HepG2 (cell line): ENCODE measurements around the gene LRSAM1. TPM values are rescaled to one million over a fixed set of nuclear protein-coding genes. Genes with fewer than 3 reads are reported as not detected.

Experiments used
- ATAC-seq: fragments of 200-7000 bp; cut with Tn5 transposase; 3 replicates; pipeline ENCODE4 v1.9.1; 2020; ENCODE audit warnings: mild to moderate bottlenecking, moderate library complexity
- BruUV-seq: library from RNA; stranded (reverse); fragments of 400-500 nt; replicated peaks from 2 replicates; lab custom pipeline; 2021; lab: Mats Ljungman, UMichigan
- CTCF ChIA-PET: fragments of 300-600 bp; formaldehyde crosslinking; extraction: SDS; loops from one replicate; lab custom pipeline; 2021; ENCODE audit warnings: low total read pairs, inconsistent platforms, low intra/inter-chr PET ratio; lab: Yijun Ruan, JAX
- POLR2A ChIA-PET: fragments of 350-600 bp; sonication (Branson Sonifier 250); formaldehyde crosslinking; loops from one replicate; lab custom pipeline; 2020; ENCODE audit warnings: antibody characterized with exemption, inconsistent platforms; lab: Yijun Ruan, JAX
- DNase-seq: peaks from one replicate; pipeline ENCODE4 v3.0.0-alpha.2; 2015; ENCODE audit warnings: low spot score
- FAIRE-seq: peaks from 3 replicates; lab custom pipeline; 2011; peaks lifted over from hg19 to GRCh38; lab: Jason Lieb, UNC
- H2AFZ ChIP-seq: one replicate; pipeline ENCODE4 v1.6.1; 2011; ENCODE audit warnings: low read length, inconsistent platforms
- H3K27ac ChIP-seq: fragments of 300-600 bp; 3 replicates; pipeline ENCODE4 v1.8.0; 2011; ENCODE audit warnings: mixed run types, mild to moderate bottlenecking, mixed read lengths, low read length, inconsistent platforms; ENCODE audit not compliant: insufficient read depth; ENCODE audit errors: extremely low read length
- H3K27me3 ChIP-seq, 2 experiments: fragments of 200-600 bp in 1 of 2; 2 replicates in 1 of 2; 3 replicates in 1 of 2; pipeline versions ENCODE4 v1.6.0 to v1.8.0; 2011; ENCODE audit warnings: low read length in 2 of 2, mild to moderate bottlenecking in 2 of 2, moderate library complexity in 2 of 2, inconsistent platforms in 1 of 2; ENCODE audit not compliant: insufficient read depth in 2 of 2, control insufficient read depth in 1 of 2
- H3K36me3 ChIP-seq, 2 experiments: fragments of 200-600 bp in 1 of 2; replicated peaks in 1 of 2; 2 replicates in 1 of 2; 3 replicates in 1 of 2; pipeline versions ENCODE4 v1.5.1 to v1.8.0; 2011; ENCODE audit warnings: low read length in 2 of 2, inconsistent platforms in 1 of 2; ENCODE audit not compliant: insufficient read depth in 2 of 2, control insufficient read depth in 1 of 2
- H3K4me1 ChIP-seq: 2 replicates; pipeline ENCODE4 v1.5.1; 2012; ENCODE audit warnings: low read length, inconsistent platforms; ENCODE audit not compliant: insufficient read depth
- H3K4me2 ChIP-seq: 2 replicates; pipeline ENCODE4 v1.6.0; 2011; ENCODE audit warnings: low read depth, low read length, inconsistent platforms
- H3K4me3 ChIP-seq, 3 experiments: fragments of 200-600 bp in 1 of 3; sonication (generic), shearing (Covaris generic) in 1 of 3; replicated peaks in 1 of 3; 2 replicates each; pipeline ENCODE4 v1.5.1; 2011 to 2016; ENCODE audit warnings: low read length in 3 of 3, inconsistent platforms in 2 of 3, low read depth in 2 of 3, mild to moderate bottlenecking in 2 of 3, control low read depth in 1 of 3, mixed read lengths in 1 of 3; ENCODE audit not compliant: insufficient read depth in 1 of 3
- H3K79me2 ChIP-seq: one replicate; pipeline ENCODE4 v1.6.1; 2011; ENCODE audit warnings: low read length, inconsistent platforms; ENCODE audit not compliant: insufficient read depth
- H3K9ac ChIP-seq: 2 replicates; pipeline ENCODE4 v1.6.0; 2011; ENCODE audit warnings: mild to moderate bottlenecking, low read depth, low read length, inconsistent platforms; ENCODE audit not compliant: insufficient read depth
- H3K9me3 ChIP-seq: 2 replicates; pipeline ENCODE4 v1.5.1; 2012; ENCODE audit warnings: mild to moderate bottlenecking, low read length
- H4K20me1 ChIP-seq: 2 replicates; pipeline ENCODE4 v1.6.0; 2011; ENCODE audit warnings: inconsistent platforms, mild to moderate bottlenecking, low read length, moderate library complexity; ENCODE audit not compliant: insufficient read depth
- BRF2 ChIP-seq: sonication (generic); formaldehyde crosslinking; IDR thresholded peaks from 2 replicates; pipeline ENCODE4 v1.8.1; 2022; ENCODE audit warnings: mild to moderate bottlenecking, missing genetic modification reagents
- CBX1 ChIP-seq: IDR thresholded peaks from one replicate; pipeline ENCODE4 v1.6.1; 2016; ENCODE audit warnings: antibody characterized with exemption, low read depth
- CCDC6 ChIP-seq: sonication (generic); formaldehyde crosslinking; IDR thresholded peaks from 2 replicates; pipeline ENCODE4 v1.8.1; 2022; ENCODE audit warnings: mild to moderate bottlenecking, missing genetic modification reagents, moderate library complexity
- MAF1 ChIP-seq: sonication (generic); formaldehyde crosslinking; IDR thresholded peaks from 2 replicates; pipeline ENCODE4 v1.5.0; 2020; ENCODE audit warnings: missing genetic modification reagents, borderline replicate concordance
- MAFF ChIP-seq: IDR thresholded peaks from 2 replicates; pipeline ENCODE4 v1.6.1; 2011; ENCODE audit warnings: low read depth, low read length, improper control_type of control experiment
- MAFK ChIP-seq, 2 experiments: IDR thresholded peaks in 1 of 2; conservative IDR thresholded peaks in 1 of 2; 2 replicates each; pipeline ENCODE4 v1.6.1; 2011; ENCODE audit warnings: improper control_type of control experiment in 2 of 2, low read length in 2 of 2
- NFRKB ChIP-seq: fragments of 450-650 bp; IDR thresholded peaks from 2 replicates; pipeline ENCODE4 v1.6.1; 2017
- REXO4 ChIP-seq: sonication (generic); formaldehyde crosslinking; IDR thresholded peaks from 2 replicates; pipeline ENCODE4 v1.8.0; 2022; ENCODE audit warnings: missing genetic modification reagents, mild to moderate bottlenecking, borderline replicate concordance
- SIX1 ChIP-seq: sonication (generic); formaldehyde crosslinking; IDR thresholded peaks from 2 replicates; pipeline ENCODE4 v1.4.0; 2020; ENCODE audit warnings: missing genetic modification reagents, borderline replicate concordance
- SKI ChIP-seq: fragments of 450-650 bp; IDR thresholded peaks from one replicate; pipeline ENCODE4 v1.6.1; 2018; ENCODE audit warnings: mild to moderate bottlenecking; ENCODE audit not compliant: partially characterized antibody
- SNRNP70 ChIP-seq: fragments of 200-400 bp; formaldehyde crosslinking; IDR thresholded peaks from 2 replicates; pipeline ENCODE4 v1.6.1; 2017; ENCODE audit warnings: mild to moderate bottlenecking, low read depth, low read length, moderate library complexity
- SYNCRIP ChIP-seq: fragments of 200-400 bp; formaldehyde crosslinking; IDR thresholded peaks from 2 replicates; pipeline ENCODE4 v1.6.1; 2018; ENCODE audit warnings: mild to moderate bottlenecking, low read depth, low read length; ENCODE audit not compliant: insufficient read depth
- TP53 ChIP-seq: sonication (generic); formaldehyde crosslinking; conservative IDR thresholded peaks from 2 replicates; pipeline ENCODE4 v1.4.0; 2020; ENCODE audit warnings: missing genetic modification reagents
- ZBTB20 ChIP-seq: sonication (generic); formaldehyde crosslinking; IDR thresholded peaks from 2 replicates; pipeline ENCODE4 v1.8.1; 2023; ENCODE audit warnings: missing genetic modification reagents, low read depth, mild to moderate bottlenecking, borderline replicate concordance
- ZNF136 ChIP-seq: sonication (generic); formaldehyde crosslinking; IDR thresholded peaks from 2 replicates; pipeline ENCODE4 v1.8.1; 2022; ENCODE audit warnings: low read depth, mild to moderate bottlenecking, moderate library complexity, missing genetic modification reagents
- ZNF589 ChIP-seq: sonication (generic); formaldehyde crosslinking; conservative IDR thresholded peaks from 2 replicates; pipeline ENCODE4 v1.8.0; 2022; ENCODE audit warnings: mild to moderate bottlenecking, moderate library complexity, missing genetic modification reagents
- ZNF749 ChIP-seq: sonication (generic); formaldehyde crosslinking; IDR thresholded peaks from 2 replicates; pipeline ENCODE4 v1.8.0; 2022; ENCODE audit warnings: mild to moderate bottlenecking, missing genetic modification reagents, moderate library complexity, borderline replicate concordance
- ZNF878 ChIP-seq: sonication (generic); formaldehyde crosslinking; IDR thresholded peaks from 2 replicates; pipeline ENCODE4 v1.8.1; 2023; ENCODE audit warnings: mild to moderate bottlenecking, missing genetic modification reagents, moderate library complexity
- WGBS: methylation state at CpG from one replicate; pipeline ENCODE4 v1.1.6; 2017; ENCODE audit warnings: low lambda C conversion rate; 5-methylcytosine and 5-hydroxymethylcytosine counted together
- in situ Hi-C: cut with HindIII; loops from 2 replicates; pipeline ENCODE4 v1.10.0; 2017; ENCODE audit warnings: low pct_unique_long_range_greater_than_20kb; ENCODE audit not compliant: extremely low pct_ligation_motif_present
- intact Hi-C: fragments of 100-400 bp; cut with micrococcal nuclease; formaldehyde crosslinking; loops from one replicate; pipeline ENCODE4 v1.10.0; 2022; ENCODE audit not compliant: unreplicated experiment
- polyA plus RNA-seq, 8 experiments: library from polyadenylated mRNA; depleted of rRNA in 3 of 8; stranded (reverse) in 7 of 8; unstranded in 1 of 8; fragments of >200 nt; fragmentation: Illumina TruSeq in 4 of 8; extraction: Trizol in 4 of 8; gene quantifications; 2 replicates each; pipeline versions ENCODE4 v1.2.1 to v1.2.3, GENCODE V29; 2011 to 2016; ENCODE audit warnings: low read depth in 4 of 8, missing spikeins in 1 of 8, mixed read lengths in 1 of 8; ENCODE audit not compliant: insufficient read depth in 1 of 8
- total RNA-seq, 5 experiments: library from RNA; depleted of rRNA; stranded (reverse); fragments of >200 nt; fragmentation: Illumina TruSeq; extraction: Trizol; gene quantifications; 2 replicates each; pipeline ENCODE4 v1.2.3, GENCODE V29; 2016; ENCODE audit warnings: low read depth in 1 of 5
- TF ChIP-seq, protein P1 (sequence below): sonication (generic); formaldehyde crosslinking; IDR thresholded peaks from 2 replicates; pipeline ENCODE4 v1.5.0; 2020; ENCODE audit warnings: missing genetic modification reagents

The LRSAM1 gene
- total and polyA plus RNA-seq, 2 of the 13 experiments (the other 11 are each of a cell fraction or from before 2014, with no cell fraction given), result 8.7 to 10.2 TPM

DNA sequence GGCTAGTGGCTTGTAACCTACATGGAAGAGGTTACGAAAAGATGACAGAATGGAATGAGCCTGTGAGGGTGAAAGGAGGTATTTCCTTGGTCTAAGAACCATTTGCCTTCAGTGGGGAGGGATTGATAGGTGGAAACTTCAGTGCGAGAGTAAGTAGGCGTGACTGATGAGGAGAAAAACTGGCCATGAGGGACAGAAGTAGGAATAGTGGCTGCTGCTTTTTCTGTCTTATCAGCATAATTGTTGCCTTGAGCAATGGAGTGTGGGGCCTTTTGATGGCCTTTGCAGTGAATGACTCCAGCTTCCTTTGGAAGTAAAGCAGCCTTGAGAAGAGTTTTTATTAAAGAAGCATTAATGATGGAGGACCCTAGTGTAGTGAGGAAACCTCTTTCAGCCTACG lies 36.2 kb upstream of the LRSAM1 start:
- no peak overlapping the region for H3K4me2 ChIP-seq
- TF ChIP-seq MAFK (conservative IDR thresholded peaks at IDR 0.05 in 1 of 2, IDR thresholded peaks at IDR 0.05 in 1 of 2; ENCODE audit: low read length in 2 of 2) (peak; percentile 86 to 89), MAFF (peak; percentile 87), NFRKB (no peak)
- TF ChIP-seq, all 625 proteins: peak for 2
- ChIA-PET CTCF (no interaction called here), POLR2A (interaction anchor here (0.8 to 1.0 kb wide), 3 partner anchors 16 to 54 kb away, joined by 3 to 4 read pairs (median 3); partner anchors contain the start of gene SLC2A8)
- H3K4me1 ChIP-seq, result 0 out of 2 replicates have a peak, but pooled peaks cover 5% of the 10 kb centered on the region
- no peaks in the 10 kb centered on the region for H3K36me3 ChIP-seq
- in situ Hi-C loops (no loop called here), intact Hi-C loops (no loop called here)
- no peak overlapping the region for H3K9ac ChIP-seq
- DNase-seq (no peak), ATAC-seq (no peak), FAIRE-seq (no peak)
- no TSS peak for BruUV-seq
- no peaks in the 10 kb centered on the region for H4K20me1 ChIP-seq
- H3K4me3 ChIP-seq, result no peak overlapping the region
- WGBS, result 96% methylated on average over 4 of the region's 4 CpGs
- no peaks in the 10 kb centered on the region for H3K79me2 ChIP-seq
- H3K27ac ChIP-seq, result no peak overlapping the region
- no peaks in the 10 kb centered on the region for H3K27me3 ChIP-seq
- no peak overlapping the region for H2AFZ ChIP-seq
- no peaks in the 10 kb centered on the region for H3K9me3 ChIP-seq

- no peak overlapping the region for H3K4me3 ChIP-seq
- H3K79me2 ChIP-seq, result no peaks in the 10 kb centered on the region
- H3K9me3 ChIP-seq, result no peaks in the 10 kb centered on the region
- no TSS peak for BruUV-seq
- TF ChIP-seq CCDC6 (CRISPR knock-in tag), result no peak
- TF ChIP-seq ZNF589, result no peak
- TF ChIP-seq ZNF878 (CRISPR knock-in tag), result no peak
- TF ChIP-seq SKI, result no peak
- TF ChIP-seq CBX1, result no peak
- TF ChIP-seq ZBTB20 (CRISPR knock-in tag), result no peak
- TF ChIP-seq TP53 (CRISPR knock-in tag), result no peak
- no peak for TF ChIP-seq ZNF136 (CRISPR knock-in tag)
- TF ChIP-seq ZNF749, result no peak
- TF ChIP-seq SNRNP70, result no peak
- TF ChIP-seq, protein P1, sequence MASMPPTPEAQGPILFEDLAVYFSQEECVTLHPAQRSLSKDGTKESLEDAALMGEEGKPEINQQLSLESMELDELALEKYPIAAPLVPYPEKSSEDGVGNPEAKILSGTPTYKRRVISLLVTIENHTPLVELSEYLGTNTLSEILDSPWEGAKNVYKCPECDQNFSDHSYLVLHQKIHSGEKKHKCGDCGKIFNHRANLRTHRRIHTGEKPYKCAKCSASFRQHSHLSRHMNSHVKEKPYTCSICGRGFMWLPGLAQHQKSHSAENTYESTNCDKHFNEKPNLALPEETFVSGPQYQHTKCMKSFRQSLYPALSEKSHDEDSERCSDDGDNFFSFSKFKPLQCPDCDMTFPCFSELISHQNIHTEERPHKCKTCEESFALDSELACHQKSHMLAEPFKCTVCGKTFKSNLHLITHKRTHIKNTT, result no peak
- no peak for TF ChIP-seq REXO4 (CRISPR knock-in tag)
- no peak for TF ChIP-seq MAF1 (CRISPR knock-in tag)
- TF ChIP-seq SYNCRIP, result no peak
- no peak for TF ChIP-seq SIX1
- no peak for TF ChIP-seq BRF2 (CRISPR knock-in tag)
- TF ChIP-seq, all 625 proteins: peak for 0
- 93% methylated on average over 1 of the region's 1 CpG for WGBS
- ChIA-PET POLR2A (interaction anchor here (0.8 to 1.0 kb wide), 3 partner anchors 17 to 55 kb away, joined by 3 to 4 read pairs (median 3); partner anchors contain the start of gene SLC2A8), CTCF (no interaction called here)
- no peaks in the 10 kb centered on the region for H4K20me1 ChIP-seq
- no peaks in the 10 kb centered on the region for H3K27me3 ChIP-seq
- no peak for DNase-seq
- intact Hi-C loops (no loop called here), in situ Hi-C loops (no loop called here)
- no peak for FAIRE-seq
- no peak overlapping the region for H2AFZ ChIP-seq
- H3K4me2 ChIP-seq, result no peak overlapping the region
- no peak for ATAC-seq
- peaks cover 5% of the 10 kb centered on the region; the same call in 1 of the 2 replicates for H3K4me1 ChIP-seq
- no peak overlapping the region for H3K9ac ChIP-seq
- H3K27ac ChIP-seq, result no peak overlapping the region
- no peaks in the 10 kb centered on the region for H3K36me3 ChIP-seq
These were observed 35.7 kb upstream of the LRSAM1 start for GRCh38 chr9:127415657-127416056.
